ENCODE results near the gene CYP4F2.
"Not testable (repeated sequence)": the region's sequence is repeated elsewhere in the genome, so short reads cannot be mapped to it uniquely, and the experiment has no call there.

Gene CYP4F2

GRCh38 chr19:15919243-15919642 lies 21.4 kb upstream of the CYP4F2 start:
- in situ Hi-C loops (cut with MboI; ENCODE audit: low sequenced_read_pairs, unreplicated experiment): no loop called here
- no peak for DNase-seq (ENCODE audit: low spot score)
- TF ChIP-seq, protein P1, sequence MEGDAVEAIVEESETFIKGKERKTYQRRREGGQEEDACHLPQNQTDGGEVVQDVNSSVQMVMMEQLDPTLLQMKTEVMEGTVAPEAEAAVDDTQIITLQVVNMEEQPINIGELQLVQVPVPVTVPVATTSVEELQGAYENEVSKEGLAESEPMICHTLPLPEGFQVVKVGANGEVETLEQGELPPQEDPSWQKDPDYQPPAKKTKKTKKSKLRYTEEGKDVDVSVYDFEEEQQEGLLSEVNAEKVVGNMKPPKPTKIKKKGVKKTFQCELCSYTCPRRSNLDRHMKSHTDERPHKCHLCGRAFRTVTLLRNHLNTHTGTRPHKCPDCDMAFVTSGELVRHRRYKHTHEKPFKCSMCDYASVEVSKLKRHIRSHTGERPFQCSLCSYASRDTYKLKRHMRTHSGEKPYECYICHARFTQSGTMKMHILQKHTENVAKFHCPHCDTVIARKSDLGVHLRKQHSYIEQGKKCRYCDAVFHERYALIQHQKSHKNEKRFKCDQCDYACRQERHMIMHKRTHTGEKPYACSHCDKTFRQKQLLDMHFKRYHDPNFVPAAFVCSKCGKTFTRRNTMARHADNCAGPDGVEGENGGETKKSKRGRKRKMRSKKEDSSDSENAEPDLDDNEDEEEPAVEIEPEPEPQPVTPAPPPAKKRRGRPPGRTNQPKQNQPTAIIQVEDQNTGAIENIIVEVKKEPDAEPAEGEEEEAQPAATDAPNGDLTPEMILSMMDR (IDR thresholded peaks at IDR 0.05; ENCODE audit: borderline replicate concordance, control extremely low read depth, extremely low read depth, insufficient read depth, missing control alignments): no peak

DNA sequence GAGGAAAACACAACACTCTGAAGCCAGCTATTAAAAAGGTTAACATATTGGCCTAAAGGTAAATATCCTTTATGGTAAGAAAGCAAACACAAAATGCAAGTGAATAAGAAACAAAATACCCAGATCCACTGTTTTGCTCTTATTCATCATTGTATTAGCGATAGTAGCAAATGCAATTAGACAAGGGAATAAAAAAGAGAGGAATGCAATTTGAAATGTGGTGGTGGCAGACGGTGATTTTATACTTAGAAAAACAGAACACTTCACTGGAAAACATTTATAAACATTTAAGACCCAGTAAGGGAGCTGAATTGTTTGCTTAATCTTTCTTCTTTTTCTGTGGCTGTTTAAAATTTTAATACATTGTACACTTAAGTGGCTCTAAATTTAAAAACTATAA lies 17.2 kb upstream of the CYP4F2 start:
- TF ChIP-seq, protein P1 (IDR thresholded peaks at IDR 0.05; ENCODE audit: borderline replicate concordance, control extremely low read depth, extremely low read depth, insufficient read depth, missing control alignments): no peak
- in situ Hi-C loops (cut with MboI; ENCODE audit: low sequenced_read_pairs, unreplicated experiment): no loop called here
- no peak for DNase-seq (ENCODE audit: low spot score)

DNA sequence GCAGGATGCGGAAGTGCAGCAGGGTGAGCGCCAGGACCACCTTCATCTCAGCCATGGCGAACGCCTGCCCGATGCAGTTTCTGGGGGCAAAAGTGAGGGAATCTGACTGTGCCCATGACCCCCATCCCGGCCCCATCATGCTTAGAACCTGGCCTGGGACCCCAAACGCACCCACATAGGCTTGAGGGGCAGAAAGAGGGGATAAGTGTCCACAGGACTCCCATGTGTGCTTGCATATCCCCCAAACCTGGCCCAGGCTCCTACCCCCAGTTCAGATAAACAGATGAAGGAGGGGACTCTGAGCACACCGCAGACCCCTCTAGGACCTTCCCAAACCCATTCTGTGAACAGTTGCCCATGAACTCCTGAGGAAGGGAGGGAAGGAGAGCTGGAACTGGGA lies 16.0 kb upstream of the CYP4F2 start:
- TF ChIP-seq, protein P1 (IDR thresholded peaks at IDR 0.05; ENCODE audit: borderline replicate concordance, control extremely low read depth, extremely low read depth, insufficient read depth, missing control alignments): no peak
- no peak for DNase-seq (ENCODE audit: low spot score)
- in situ Hi-C loops (cut with MboI; ENCODE audit: low sequenced_read_pairs, unreplicated experiment): no loop called here

- TF ChIP-seq, protein P1 (IDR thresholded peaks at IDR 0.05; ENCODE audit: borderline replicate concordance, control extremely low read depth, extremely low read depth, insufficient read depth, missing control alignments): no peak
- no peak for DNase-seq (ENCODE audit: low spot score)
- in situ Hi-C loops (cut with MboI; ENCODE audit: low sequenced_read_pairs, unreplicated experiment): no loop called here
Measured at GRCh38 chr19:15913384-15913783, 15.5 kb upstream of the CYP4F2 start.

- in situ Hi-C loops (cut with MboI; ENCODE audit: low sequenced_read_pairs, unreplicated experiment): no loop called here
- DNase-seq (ENCODE audit: low spot score): no peak
- TF ChIP-seq, protein P1 (IDR thresholded peaks at IDR 0.05; ENCODE audit: borderline replicate concordance, control extremely low read depth, extremely low read depth, insufficient read depth, missing control alignments): no peak
Measured at GRCh38 chr19:15911599-15912235, 13.8 kb upstream of the CYP4F2 start.

DNA sequence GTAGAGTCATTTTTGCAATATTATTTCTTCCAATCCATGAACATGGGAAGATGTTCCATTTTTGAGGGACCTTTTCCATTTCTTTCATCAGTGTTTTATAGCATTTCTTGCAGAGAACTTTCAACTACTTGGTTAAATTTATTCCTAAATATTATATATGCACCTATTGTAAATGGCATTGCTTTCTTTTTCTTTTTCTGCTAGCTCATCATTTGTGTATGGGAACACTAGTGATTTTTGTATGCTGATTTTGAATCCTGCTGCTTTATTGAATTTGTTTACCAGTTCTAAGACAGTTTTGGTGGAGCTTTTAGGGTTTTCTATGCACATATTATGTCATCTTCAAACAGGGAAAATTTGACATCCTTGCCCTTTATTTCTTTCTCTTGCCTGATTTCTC lies 7.2 kb upstream of the CYP4F2 start:
- TF ChIP-seq, protein P1 (IDR thresholded peaks at IDR 0.05; ENCODE audit: borderline replicate concordance, control extremely low read depth, extremely low read depth, insufficient read depth, missing control alignments): no peak
- in situ Hi-C loops (cut with MboI; ENCODE audit: low sequenced_read_pairs, unreplicated experiment): no loop called here
- DNase-seq (ENCODE audit: low spot score): no peak

GRCh38 chr19:15902898-15903297 lies 5.0 kb upstream of the CYP4F2 start:
- DNase-seq (ENCODE audit: low spot score); in situ Hi-C loops (cut with MboI; ENCODE audit: low sequenced_read_pairs, unreplicated experiment): not testable (repeated sequence)
